ENCODE results near the gene PARVG.

- TF ChIP-seq CTCF (conservative IDR thresholded peaks at IDR 0.05; ENCODE audit: low read depth, low read length), result no peak
- no peak for TF ChIP-seq EZH2 (IDR thresholded peaks at IDR 0.05; ENCODE audit: borderline replicate concordance, low read depth, low read length, poor library complexity, severe bottlenecking)
Observed at GRCh38 chr22:44199164-44199563, 18.4 kb downstream of the PARVG start.

Data from A673 (cell line).